DND-41 (cell line): Measurements from ENCODE around the gene DOP1A.

Source experiments
- ATAC-seq: fragments of 200-7000 bp; cut with Tn5 transposase; 3 replicates; pipeline ENCODE4 v1.9.1; 2021; ENCODE audit warnings: low read depth; ENCODE audit not compliant: insufficient read depth
- DNase-seq: peaks from one replicate; pipeline ENCODE4 v3.0.0-alpha.2; 2020
- H2AFZ ChIP-seq: 2 replicates; pipeline ENCODE4 v1.6.0; 2012; ENCODE audit warnings: low read depth, low read length
- H3K27ac ChIP-seq: 2 replicates; pipeline ENCODE4 v1.5.1; 2012; ENCODE audit warnings: low read length, inconsistent platforms
- H3K27me3 ChIP-seq: fragments of 200-600 bp; sonication (generic); 2 replicates; pipeline ENCODE4 v1.6.0; 2012; ENCODE audit warnings: low read length, mild to moderate bottlenecking, inconsistent platforms; ENCODE audit not compliant: insufficient read depth, poor library complexity
- H3K36me3 ChIP-seq: 2 replicates; pipeline ENCODE4 v1.5.1; 2012; ENCODE audit warnings: low read length, inconsistent platforms; ENCODE audit not compliant: insufficient read depth
- H3K4me1 ChIP-seq: 2 replicates; pipeline ENCODE4 v1.5.1; 2012; ENCODE audit warnings: mild to moderate bottlenecking, low read length; ENCODE audit not compliant: insufficient read depth
- H3K4me2 ChIP-seq: 2 replicates; pipeline ENCODE4 v1.6.0; 2012; ENCODE audit warnings: mild to moderate bottlenecking, moderate library complexity, low read length, inconsistent platforms; ENCODE audit not compliant: insufficient read depth
- H3K4me3 ChIP-seq, 2 experiments: fragments of 200-600 bp in 1 of 2; shearing (Covaris generic) in 1 of 2; 2 replicates each; pipeline ENCODE4 v1.5.1; 2012 to 2016; ENCODE audit warnings: inconsistent platforms in 2 of 2, low read length in 2 of 2, mild to moderate bottlenecking in 2 of 2, low read depth in 1 of 2, moderate library complexity in 1 of 2
- H3K79me2 ChIP-seq: 2 replicates; pipeline ENCODE4 v1.6.0; 2012; ENCODE audit warnings: low read length, inconsistent platforms; ENCODE audit not compliant: insufficient read depth
- H3K9ac ChIP-seq: 2 replicates; pipeline ENCODE4 v1.6.0; 2012; ENCODE audit warnings: low read depth, mild to moderate bottlenecking, inconsistent platforms, low read length, moderate library complexity
- H3K9me3 ChIP-seq: 2 replicates; pipeline ENCODE4 v1.5.1; 2012; ENCODE audit warnings: low read length, moderate library complexity, mild to moderate bottlenecking, inconsistent platforms; ENCODE audit not compliant: insufficient read depth, severe bottlenecking
- H4K20me1 ChIP-seq: 2 replicates; pipeline ENCODE4 v1.6.0; 2012; ENCODE audit warnings: low read length; ENCODE audit not compliant: insufficient read depth
- CTCF ChIP-seq: IDR thresholded peaks from 2 replicates; pipeline ENCODE4 v1.5.1; 2012; ENCODE audit warnings: borderline replicate concordance, low read length, moderate library complexity, mild to moderate bottlenecking; ENCODE audit not compliant: poor library complexity, severe bottlenecking; ENCODE audit errors: extremely low read depth
- EZH2 ChIP-seq: IDR thresholded peaks from 3 replicates; pipeline ENCODE4 v1.6.1; 2012; ENCODE audit warnings: borderline replicate concordance, low read depth, mild to moderate bottlenecking, moderate library complexity, low read length, inconsistent platforms; ENCODE audit not compliant: severe bottlenecking

Gene DOP1A

GRCh38 chr6:83151114-83151513 is 83.6 kb downstream of the DOP1A start:
- DNase-seq, result no peak
- Histone ChIP-seq H3K4me3 (no peak overlapping the region), H2AFZ (no peak overlapping the region), H3K9ac (no peak overlapping the region), H3K27me3 (no peaks in the 10 kb centered on the region), H3K79me2 (no peaks in the 10 kb centered on the region), H4K20me1 (no peaks in the 10 kb centered on the region), H3K9me3 (no peaks in the 10 kb centered on the region), H3K4me1 (no peaks in the 10 kb centered on the region), H3K4me2 (no peak overlapping the region), H3K27ac (no peak overlapping the region), H3K36me3 (peaks cover 36% of the 10 kb centered on the region)
- TF ChIP-seq CTCF (no peak), EZH2 (no peak)
- no peak for ATAC-seq

- Histone ChIP-seq H4K20me1 (no peaks in the 10 kb centered on the region), H3K36me3 (peaks cover 44% of the 10 kb centered on the region), H3K27ac (no peak overlapping the region), H3K4me3 (no peak overlapping the region), H3K9ac (no peak overlapping the region), H3K4me1 (no peaks in the 10 kb centered on the region), H2AFZ (no peak overlapping the region), H3K9me3 (no peaks in the 10 kb centered on the region), H3K4me2 (no peak overlapping the region), H3K27me3 (no peaks in the 10 kb centered on the region), H3K79me2 (no peaks in the 10 kb centered on the region)
- DNase-seq (no peak), ATAC-seq (no peak)
- no peak for TF ChIP-seq EZH2
- TF ChIP-seq CTCF, result no peak
These were observed 85.4 kb downstream of the DOP1A start for GRCh38 chr6:83152913-83153312.

- Histone ChIP-seq H3K9ac (no peak overlapping the region), H3K36me3 (peaks cover 45% of the 10 kb centered on the region), H3K79me2 (no peaks in the 10 kb centered on the region), H2AFZ (no peak overlapping the region), H3K4me3 (no peak overlapping the region), H4K20me1 (no peaks in the 10 kb centered on the region), H3K27me3 (no peaks in the 10 kb centered on the region), H3K4me2 (no peak overlapping the region), H3K4me1 (no peaks in the 10 kb centered on the region), H3K9me3 (no peaks in the 10 kb centered on the region), H3K27ac (no peak overlapping the region)
- DNase-seq (no peak), ATAC-seq (no peak)
- TF ChIP-seq CTCF (no peak), EZH2 (no peak)
These were observed 86.5 kb downstream of the DOP1A start for GRCh38 chr6:83153883-83154521.
